Gastrocnemius medialis (tissue), 4 donors: Measurements from ENCODE around the gene TTLL12. TPM values are rescaled to one million over a fixed set of nuclear protein-coding genes. Genes with fewer than 3 reads are reported as not detected.

Experiments
- ATAC-seq, 2 donors: fragments of 150-250 bp; one replicate each; pipeline ENCODE4 v1.9.1; 2016
- DNase-seq, 2 donors: peaks; one replicate each; pipeline ENCODE4 v3.0.0-alpha.2; 2019
- H3K27ac ChIP-seq, 4 donors: fragments of 200-600 bp; sonication (generic); 1 replicate in 1 of 4; 2 replicates in 3 of 4; pipeline ENCODE4 v1.5.1; 2016 to 2018; ENCODE audit warnings: mild to moderate bottlenecking in 2 of 4, moderate library complexity in 1 of 4
- H3K27me3 ChIP-seq, 3 donors: fragments of 200-600 bp; sonication (generic) in 2 of 3; 1 replicate in 1 of 3; 2 replicates in 2 of 3; pipeline versions ENCODE4 v1.5.1 to v1.6.0; 2016 to 2019; ENCODE audit warnings: mild to moderate bottlenecking in 1 of 3, moderate library complexity in 1 of 3
- H3K36me3 ChIP-seq, 2 donors: fragments of 200-600 bp; sonication (generic) in 1 of 2; one replicate each; pipeline ENCODE4 v1.5.1; 2017 to 2018
- H3K4me1 ChIP-seq, 2 donors: fragments of 200-600 bp; sonication (generic) in 1 of 2; one replicate each; pipeline ENCODE4 v1.5.1; 2016 to 2017; ENCODE audit warnings: mild to moderate bottlenecking in 2 of 2
- H3K4me3 ChIP-seq, 4 donors: fragments of 200-600 bp; sonication (generic) in 3 of 4; 1 replicate in 1 of 4; 2 replicates in 3 of 4; pipeline ENCODE4 v1.5.1; 2016 to 2019; ENCODE audit warnings: mild to moderate bottlenecking in 2 of 4
- H3K9me3 ChIP-seq, 3 donors: fragments of 200-600 bp; sonication (generic) in 2 of 3; 1 replicate in 1 of 3; 2 replicates in 2 of 3; pipeline ENCODE4 v1.5.1; 2016 to 2019
- POLR2A ChIP-seq, 2 donors: fragments of 450-650 bp; IDR thresholded peaks; one replicate each; pipeline ENCODE4 v1.6.1; 2017; ENCODE audit warnings: antibody characterized with exemption in 2 of 2, mild to moderate bottlenecking in 2 of 2, moderate library complexity in 2 of 2
- in situ Hi-C, 4 donors: fragments of 200-750 bp; cut with MboI; loops; one replicate each; pipeline versions ENCODE4 v1.15.0 to v1.8.0; 2017; ENCODE audit warnings: low sequenced_read_pairs in 4 of 4
- intact Hi-C: fragments of 100-400 bp; cut with DNase I; formaldehyde crosslinking; loops from one replicate; pipeline ENCODE4 v1.15.1; 2023; ENCODE audit warnings: low total_unique reads
- total RNA-seq, 4 donors: library from RNA; depleted of rRNA; stranded (reverse); fragments of >200 nt; gene quantifications; one replicate each; pipeline versions ENCODE4 v1.1.0 to v1.2.3, GENCODE V29; 2016
- TF ChIP-seq, protein P1 (sequence below), 5 experiments: fragments of 450-650 bp in 3 of 5; fragments of 200-600 bp in 2 of 5; sonication (generic) in 2 of 5; IDR thresholded peaks in 4 of 5; conservative IDR thresholded peaks in 1 of 5; 1 replicate in 4 of 5; 2 replicates in 1 of 5; pipeline ENCODE4 v1.5.1; 2016 to 2019; ENCODE audit warnings: antibody characterized with exemption in 5 of 5, mild to moderate bottlenecking in 3 of 5, moderate library complexity in 3 of 5

The TTLL12 gene
- total RNA-seq, 4 donors from 2014 or later, result 13.7 to 41.8 (median 19.6) TPM

DNA sequence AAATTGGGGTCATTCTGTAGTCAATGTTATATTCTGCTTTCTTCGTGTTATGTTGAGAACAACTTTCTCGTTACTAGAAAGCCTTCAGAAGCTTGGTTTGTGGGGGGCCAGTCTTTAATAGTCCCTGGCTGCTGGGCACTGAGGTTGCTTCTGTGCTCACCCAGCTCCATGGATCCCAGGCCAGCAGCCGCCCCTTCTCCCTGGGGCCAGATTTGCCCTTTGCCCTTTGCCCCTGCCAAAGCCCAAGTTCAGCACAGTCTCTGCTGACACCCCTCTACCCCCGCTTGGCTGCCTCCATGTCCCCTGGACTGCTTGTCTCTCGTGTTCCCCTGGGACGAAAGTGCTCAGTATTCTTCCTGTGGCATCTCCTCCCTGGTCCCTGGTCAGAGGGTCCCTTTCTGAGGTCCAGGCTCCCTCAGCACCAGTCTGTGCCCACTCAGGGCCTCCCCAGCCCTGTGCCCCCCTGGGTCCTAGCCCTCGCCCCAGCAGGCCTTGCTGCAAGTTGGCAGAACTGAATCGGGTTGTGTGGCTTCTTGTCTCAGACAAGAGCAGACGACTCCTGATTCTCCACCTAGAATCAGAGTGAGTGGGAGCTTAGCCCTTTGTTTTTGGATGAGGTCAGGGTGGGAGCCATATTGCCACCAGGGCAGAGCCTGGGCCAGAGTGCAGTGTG lies 28.9 kb downstream of the TTLL12 start:
- Histone ChIP-seq H3K4me1 (peaks cover under 1 to 7% of the 10 kb centered on the region in 2 donors), H3K4me3 (no peak overlapping the region), H3K36me3 (peaks cover 0 to 10% of the 10 kb centered on the region in 2 donors), H3K27ac (no peak overlapping the region), H3K27me3 (no peaks in the 10 kb centered on the region), H3K9me3 (no peaks in the 10 kb centered on the region)
- ATAC-seq, result no peak
- no peak for DNase-seq
- no peak for TF ChIP-seq POLR2A (IDR thresholded peaks at IDR 0.05)
- TF ChIP-seq, protein P1, sequence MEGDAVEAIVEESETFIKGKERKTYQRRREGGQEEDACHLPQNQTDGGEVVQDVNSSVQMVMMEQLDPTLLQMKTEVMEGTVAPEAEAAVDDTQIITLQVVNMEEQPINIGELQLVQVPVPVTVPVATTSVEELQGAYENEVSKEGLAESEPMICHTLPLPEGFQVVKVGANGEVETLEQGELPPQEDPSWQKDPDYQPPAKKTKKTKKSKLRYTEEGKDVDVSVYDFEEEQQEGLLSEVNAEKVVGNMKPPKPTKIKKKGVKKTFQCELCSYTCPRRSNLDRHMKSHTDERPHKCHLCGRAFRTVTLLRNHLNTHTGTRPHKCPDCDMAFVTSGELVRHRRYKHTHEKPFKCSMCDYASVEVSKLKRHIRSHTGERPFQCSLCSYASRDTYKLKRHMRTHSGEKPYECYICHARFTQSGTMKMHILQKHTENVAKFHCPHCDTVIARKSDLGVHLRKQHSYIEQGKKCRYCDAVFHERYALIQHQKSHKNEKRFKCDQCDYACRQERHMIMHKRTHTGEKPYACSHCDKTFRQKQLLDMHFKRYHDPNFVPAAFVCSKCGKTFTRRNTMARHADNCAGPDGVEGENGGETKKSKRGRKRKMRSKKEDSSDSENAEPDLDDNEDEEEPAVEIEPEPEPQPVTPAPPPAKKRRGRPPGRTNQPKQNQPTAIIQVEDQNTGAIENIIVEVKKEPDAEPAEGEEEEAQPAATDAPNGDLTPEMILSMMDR (IDR thresholded peaks at IDR 0.05 in 4 of 5, conservative IDR thresholded peaks at IDR 0.05 in 1 of 5), result no peak
- intact Hi-C loops (no loop called here), in situ Hi-C loops (no loop called here)

DNA sequence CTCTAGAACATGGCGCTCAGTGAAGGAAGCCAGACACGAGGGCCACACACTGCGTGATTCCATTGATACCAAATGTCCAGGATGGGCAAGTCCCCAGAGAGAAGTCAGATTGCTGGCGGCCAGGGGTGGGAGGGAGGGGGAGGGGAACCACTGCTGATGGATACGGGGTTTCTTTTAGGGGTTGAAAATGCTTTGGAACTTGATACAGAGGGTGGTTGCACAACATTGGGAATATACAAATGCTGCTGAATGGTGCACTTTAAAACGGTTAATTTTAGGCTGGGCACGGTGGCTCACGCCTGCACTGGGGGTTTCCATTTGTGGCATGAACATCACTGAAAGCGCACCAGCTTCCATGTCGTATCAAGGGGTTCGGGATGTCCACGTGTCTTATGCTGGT lies 30.5 kb downstream of the TTLL12 start:
- intact Hi-C loops, result no loop called here
- H3K4me3 ChIP-seq, result no peak overlapping the region
- TF ChIP-seq POLR2A (IDR thresholded peaks at IDR 0.05), result no peak
- TF ChIP-seq, protein P1 (IDR thresholded peaks at IDR 0.05 in 4 of 5, conservative IDR thresholded peaks at IDR 0.05 in 1 of 5), result no peak
- DNase-seq, result no peak
- no peak overlapping the region for H3K27ac ChIP-seq
- in situ Hi-C loops, result no loop called here
- no peaks in the 10 kb centered on the region for H3K27me3 ChIP-seq
- peaks cover 13 to 22% of the 10 kb centered on the region in 2 donors for H3K4me1 ChIP-seq
- no peaks in the 10 kb centered on the region for H3K36me3 ChIP-seq
- no peaks in the 10 kb centered on the region for H3K9me3 ChIP-seq
- ATAC-seq, result no peak

DNA sequence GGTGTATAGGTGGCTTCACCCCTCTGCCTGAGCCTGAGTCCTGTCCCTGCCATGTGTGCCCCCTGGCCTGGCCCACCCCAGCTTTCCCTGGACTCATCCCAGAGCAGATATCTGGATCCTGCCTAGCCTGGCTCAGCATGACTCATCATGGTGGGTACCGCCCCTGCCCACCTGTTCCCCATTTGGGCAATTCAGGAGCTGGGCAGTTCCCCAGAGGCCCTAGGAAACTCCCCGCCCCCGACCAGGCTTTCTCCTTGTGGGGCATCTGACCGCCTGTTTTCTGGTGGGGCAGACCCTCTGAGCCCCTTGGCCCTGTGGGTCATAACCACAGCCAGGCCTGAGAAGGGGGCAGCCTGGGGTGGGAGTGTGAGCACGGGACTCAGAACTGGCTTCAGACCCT lies 31.1 kb downstream of the TTLL12 start:
- DNase-seq (no peak), ATAC-seq (no peak)
- intact Hi-C loops, result no loop called here
- no peaks in the 10 kb centered on the region for H3K36me3 ChIP-seq
- in situ Hi-C loops, result no loop called here
- H3K4me3 ChIP-seq, result no peak overlapping the region
- no peaks in the 10 kb centered on the region for H3K9me3 ChIP-seq
- H3K27ac ChIP-seq, result no peak overlapping the region
- peaks cover 13 to 25% of the 10 kb centered on the region in 2 donors for H3K4me1 ChIP-seq
- TF ChIP-seq, protein P1 (IDR thresholded peaks at IDR 0.05 in 4 of 5, conservative IDR thresholded peaks at IDR 0.05 in 1 of 5), result no peak
- TF ChIP-seq POLR2A (IDR thresholded peaks at IDR 0.05), result no peak
- no peaks in the 10 kb centered on the region for H3K27me3 ChIP-seq

DNA sequence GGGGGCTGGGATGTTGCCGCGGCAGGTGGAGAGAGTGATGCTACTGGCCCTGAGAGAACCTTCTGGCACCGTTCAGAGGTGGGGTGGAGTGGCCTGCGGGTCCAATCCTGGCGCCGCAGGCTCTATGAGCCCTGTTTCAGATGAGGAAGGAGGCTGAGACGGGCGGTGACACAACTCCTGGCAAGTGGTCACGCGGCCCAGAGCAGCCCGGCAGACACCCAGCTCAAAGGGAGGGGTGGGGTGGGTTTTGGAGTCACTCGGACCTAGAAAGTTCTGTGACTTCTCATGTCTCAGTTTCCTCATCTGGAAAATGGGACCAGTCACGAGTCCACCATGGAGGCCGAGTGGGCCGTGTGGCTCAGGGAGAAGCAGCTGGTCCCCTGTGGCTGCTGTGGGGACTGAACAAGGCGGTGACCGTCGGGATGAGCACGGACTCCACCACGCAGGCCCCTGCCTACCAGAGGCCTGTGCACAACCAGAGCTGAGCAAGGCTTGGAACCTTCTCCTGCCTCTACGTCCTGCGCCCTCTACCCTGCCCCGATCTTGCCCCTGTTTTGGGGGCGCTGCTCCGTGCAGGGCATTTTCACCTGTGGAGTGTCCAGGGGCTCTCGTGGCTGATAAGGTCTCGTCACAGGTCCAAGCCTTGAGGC lies 31.9 kb downstream of the TTLL12 start:
- Histone ChIP-seq H3K36me3 (no peaks in the 10 kb centered on the region), H3K27ac (no peak overlapping the region), H3K4me3 (no peak overlapping the region), H3K9me3 (no peaks in the 10 kb centered on the region), H3K27me3 (no peaks in the 10 kb centered on the region), H3K4me1 (peaks cover 13 to 27% of the 10 kb centered on the region in 2 donors)
- no peak for TF ChIP-seq POLR2A (IDR thresholded peaks at IDR 0.05)
- TF ChIP-seq, protein P1 (IDR thresholded peaks at IDR 0.05 in 4 of 5, conservative IDR thresholded peaks at IDR 0.05 in 1 of 5), result no peak
- peak in 1 of 2 donors; percentile 33 for DNase-seq
- in situ Hi-C loops (no loop called here), intact Hi-C loops (no loop called here)
- no peak for ATAC-seq
